Measurements from ENCODE around the gene DCTN2.

DCTN2 gene

DNA sequence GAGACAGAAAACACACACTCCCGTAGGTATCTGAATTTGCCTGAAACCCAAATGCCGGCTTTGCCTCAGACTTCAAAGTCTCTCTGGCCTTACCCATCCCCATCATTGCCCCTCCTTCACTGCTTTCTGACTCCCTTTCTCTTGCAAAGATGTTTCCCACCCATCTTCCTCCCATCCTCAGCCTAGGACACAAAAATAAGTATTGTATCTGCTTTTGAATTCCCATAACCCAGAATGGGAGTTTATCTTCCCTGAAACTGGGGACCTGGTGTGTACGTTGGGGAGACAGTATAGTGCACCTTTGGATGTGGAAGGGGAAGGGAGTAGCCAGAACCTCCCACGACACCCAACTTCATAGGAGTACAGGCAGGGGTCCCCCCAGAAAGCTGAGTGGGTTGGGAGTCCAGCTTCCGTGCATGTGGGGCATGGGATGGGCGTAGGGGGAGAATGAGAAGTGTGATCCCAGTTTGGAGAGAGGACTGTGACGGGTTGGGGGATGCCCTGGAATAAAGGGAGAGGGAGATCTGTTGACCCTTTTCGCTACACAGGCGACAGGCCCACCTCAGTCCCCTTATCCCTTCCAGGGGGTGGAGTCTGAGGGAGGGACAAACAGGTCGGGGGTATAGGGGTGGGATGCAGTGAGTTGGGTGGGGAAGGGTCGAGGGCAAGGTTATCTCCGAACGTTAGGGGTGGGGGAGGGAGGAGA lies 2.4 kb upstream of the DCTN2 start:
- no peak for DNase-seq

GRCh38 chr12:57548488-57548887 lies 1.5 kb upstream of the DCTN2 start:
- DNase-seq: no peak

- DNase-seq: no peak
Measured at GRCh38 chr12:57548013-57548315, 972 bp upstream of the DCTN2 start.

DNA sequence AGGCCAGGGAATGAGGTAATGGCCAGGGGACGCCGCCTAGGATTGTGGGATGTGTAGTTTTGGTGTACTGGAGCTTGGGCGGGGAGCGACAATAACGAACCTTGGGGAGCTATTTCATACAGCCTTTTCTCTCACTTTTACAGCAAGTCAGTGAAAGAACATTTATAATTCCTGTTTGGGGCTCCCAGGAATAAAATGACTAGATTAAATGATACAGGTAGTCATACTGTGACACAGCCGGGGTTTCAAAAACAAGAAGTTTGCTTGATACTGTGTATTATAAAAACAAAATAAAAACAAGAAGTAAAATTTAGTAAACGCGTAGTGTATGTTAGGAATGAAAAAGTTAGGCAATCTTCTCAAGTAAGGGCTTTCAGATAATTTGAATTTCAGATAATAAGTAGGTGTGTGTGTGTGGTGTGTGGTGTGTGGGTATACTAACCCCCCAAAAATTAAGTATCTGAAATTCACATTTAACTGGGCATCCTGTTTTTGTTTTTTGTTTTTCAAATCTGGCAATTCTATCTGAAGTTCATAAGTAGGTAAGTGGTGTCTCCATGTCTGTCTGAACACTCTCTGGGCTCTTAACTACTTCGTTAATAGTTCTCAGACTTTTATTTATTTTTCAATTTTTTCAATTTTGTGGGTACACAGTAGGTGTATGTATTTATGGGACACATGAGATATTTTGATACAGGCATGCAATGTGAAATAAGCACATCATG lies 458 bp upstream of the DCTN2 start:
- no peak for DNase-seq

DNA sequence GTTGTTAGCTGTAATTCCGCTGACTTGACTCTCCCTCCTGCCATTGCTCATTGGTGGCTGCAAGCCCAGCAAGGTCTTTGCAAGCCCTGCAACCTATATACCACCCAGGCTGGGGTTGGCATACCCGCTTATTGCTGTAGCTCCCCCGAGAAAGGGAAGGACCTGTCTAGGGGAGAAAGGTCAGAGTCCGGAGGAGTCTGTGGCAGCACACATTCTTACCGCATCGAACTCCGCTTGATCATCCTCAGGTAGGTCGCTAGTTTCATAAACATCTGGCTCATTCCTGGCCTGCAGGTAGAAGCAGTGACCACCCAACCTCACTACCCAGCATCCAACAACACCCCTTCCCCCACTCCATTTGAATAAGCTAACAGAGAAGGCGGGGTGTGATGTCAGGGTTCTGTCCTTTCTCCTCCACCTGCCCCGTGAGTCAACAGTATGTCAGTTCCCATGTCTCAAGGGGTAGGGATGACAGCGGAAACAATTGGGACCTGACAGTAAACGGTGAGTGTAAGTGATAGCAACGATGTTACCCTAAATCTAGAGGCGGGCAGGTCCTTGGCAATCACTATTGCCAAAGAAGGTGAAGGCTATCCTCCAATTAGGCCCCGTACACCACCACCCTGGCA lies 1.1 kb downstream of the DCTN2 start:
- no peak for DNase-seq

DNA sequence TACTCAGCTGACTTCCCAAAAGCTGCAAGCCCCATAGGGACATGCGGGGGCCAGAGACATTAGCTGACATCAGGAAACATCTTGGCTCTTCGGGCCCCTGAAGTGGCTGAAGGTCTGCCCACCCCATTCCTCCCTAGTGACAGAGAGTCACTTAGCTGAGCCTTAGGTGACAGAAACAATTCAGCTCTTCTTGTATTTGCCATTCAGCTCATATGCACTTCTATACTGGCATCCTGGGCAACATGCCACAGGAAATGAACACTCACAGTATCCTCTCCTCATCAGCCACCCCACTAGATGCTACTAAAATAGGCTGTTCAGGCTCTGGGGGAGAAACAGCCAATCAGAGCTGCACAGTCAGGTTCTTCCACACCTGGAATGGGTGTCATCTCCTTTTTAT lies 3.4 kb downstream of the DCTN2 start:
- DNase-seq: no peak

- DNase-seq: no peak
Measured at GRCh38 chr12:57541717-57542116, 5.3 kb downstream of the DCTN2 start.

- no peak for DNase-seq
Measured at GRCh38 chr12:57541001-57541400, 6.0 kb downstream of the DCTN2 start.

DNA sequence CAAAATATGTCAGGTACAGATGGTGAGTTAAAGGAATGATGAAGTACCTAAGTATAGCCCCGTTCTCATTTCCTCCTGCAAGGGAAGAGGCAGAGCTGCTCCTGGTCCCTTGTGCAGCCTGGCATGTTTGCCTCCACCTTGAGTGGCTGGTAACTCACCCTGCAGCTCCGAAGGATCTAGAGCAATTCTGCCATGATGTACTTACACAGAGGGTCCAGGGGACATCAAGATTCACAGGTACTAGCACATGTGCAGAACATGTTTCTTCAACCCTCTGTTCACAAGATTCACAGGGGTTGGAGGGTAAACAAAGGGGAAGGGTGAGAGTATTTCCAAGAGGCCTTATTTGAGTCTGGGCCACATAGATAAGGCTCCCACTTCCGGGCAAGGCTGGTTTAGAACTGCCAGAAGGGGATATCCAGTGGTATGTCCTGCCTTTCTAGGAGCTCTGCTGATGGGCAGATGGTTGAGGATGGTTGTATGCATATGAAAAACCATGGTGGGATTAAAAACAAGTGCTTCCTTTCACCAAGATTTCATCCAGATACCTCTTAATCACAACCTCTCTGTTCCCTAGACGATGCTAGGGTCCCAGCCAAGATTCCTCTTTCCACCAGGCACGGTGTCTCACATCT lies 7.7 kb downstream of the DCTN2 start:
- DNase-seq: no peak

GRCh38 chr12:57536597-57536942 lies 10.4 kb downstream of the DCTN2 start:
- no peak for DNase-seq

- no peak for DNase-seq
Measured at GRCh38 chr12:57535764-57536596, 11.0 kb downstream of the DCTN2 start.

- DNase-seq: no peak
Measured at GRCh38 chr12:57534991-57535543, 11.9 kb downstream of the DCTN2 start.

DNA sequence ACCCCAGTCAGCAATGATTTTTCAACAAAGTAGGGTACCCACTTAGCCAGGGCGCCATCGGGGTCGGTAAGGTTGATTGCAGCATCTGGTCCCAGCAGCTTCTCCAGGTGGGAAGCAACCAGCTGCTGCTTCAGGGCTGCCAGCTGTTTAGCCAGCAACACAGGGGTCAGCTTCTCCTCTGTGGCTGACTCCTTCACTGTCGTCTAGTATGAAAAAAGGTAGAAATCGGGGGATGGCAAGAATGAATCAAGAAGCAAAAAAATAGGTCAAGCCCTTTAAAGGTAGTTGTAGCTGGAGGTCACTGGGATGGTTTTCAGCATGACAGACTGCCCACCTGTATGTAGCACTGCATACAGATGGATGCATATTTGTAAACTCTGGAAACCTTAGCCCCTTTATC lies 12.7 kb downstream of the DCTN2 start:
- DNase-seq: no peak

- DNase-seq: no peak
Measured at GRCh38 chr12:57533108-57533507, 13.9 kb downstream of the DCTN2 start.

GRCh38 chr12:57531836-57532235 lies 15.2 kb downstream of the DCTN2 start:
- DNase-seq: no peak

DNA sequence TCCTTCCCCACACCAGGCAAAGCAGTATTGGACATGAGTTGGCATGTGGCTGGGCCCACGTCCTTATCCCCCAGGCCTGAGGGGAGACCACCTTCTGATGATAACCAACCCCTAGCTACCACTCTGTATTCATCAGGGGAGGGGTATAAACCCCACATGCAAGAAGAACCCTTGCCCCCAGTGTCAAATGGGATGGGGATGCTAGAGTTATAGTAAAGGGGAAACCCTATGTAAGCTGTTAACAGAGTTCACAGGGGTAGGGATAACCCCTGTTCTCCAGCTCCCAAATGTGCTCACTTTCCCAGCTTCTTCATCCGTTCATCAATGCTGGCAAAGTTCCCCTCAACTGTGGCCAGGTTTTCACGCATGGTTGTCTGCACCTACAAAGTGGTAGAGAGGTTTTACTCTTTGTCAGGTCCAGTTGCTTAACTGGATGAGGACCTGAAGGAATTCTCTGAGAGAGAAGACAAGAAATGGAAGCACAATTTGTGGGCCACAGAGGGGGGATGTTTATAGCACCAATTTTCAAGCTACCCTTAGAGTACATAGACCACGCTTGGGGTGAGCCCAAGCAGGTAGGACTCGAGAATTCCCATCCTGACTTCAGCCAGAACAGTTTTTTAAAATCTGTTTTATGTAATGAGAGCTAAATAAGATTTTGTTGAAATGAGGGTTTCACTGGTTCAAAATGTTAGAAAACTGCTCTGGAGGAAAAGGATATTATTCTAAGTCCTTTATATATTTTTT lies 16.4 kb downstream of the DCTN2 start:
- DNase-seq: no peak

- no peak for DNase-seq
Measured at GRCh38 chr12:57529831-57530230, 17.2 kb downstream of the DCTN2 start.

DNA sequence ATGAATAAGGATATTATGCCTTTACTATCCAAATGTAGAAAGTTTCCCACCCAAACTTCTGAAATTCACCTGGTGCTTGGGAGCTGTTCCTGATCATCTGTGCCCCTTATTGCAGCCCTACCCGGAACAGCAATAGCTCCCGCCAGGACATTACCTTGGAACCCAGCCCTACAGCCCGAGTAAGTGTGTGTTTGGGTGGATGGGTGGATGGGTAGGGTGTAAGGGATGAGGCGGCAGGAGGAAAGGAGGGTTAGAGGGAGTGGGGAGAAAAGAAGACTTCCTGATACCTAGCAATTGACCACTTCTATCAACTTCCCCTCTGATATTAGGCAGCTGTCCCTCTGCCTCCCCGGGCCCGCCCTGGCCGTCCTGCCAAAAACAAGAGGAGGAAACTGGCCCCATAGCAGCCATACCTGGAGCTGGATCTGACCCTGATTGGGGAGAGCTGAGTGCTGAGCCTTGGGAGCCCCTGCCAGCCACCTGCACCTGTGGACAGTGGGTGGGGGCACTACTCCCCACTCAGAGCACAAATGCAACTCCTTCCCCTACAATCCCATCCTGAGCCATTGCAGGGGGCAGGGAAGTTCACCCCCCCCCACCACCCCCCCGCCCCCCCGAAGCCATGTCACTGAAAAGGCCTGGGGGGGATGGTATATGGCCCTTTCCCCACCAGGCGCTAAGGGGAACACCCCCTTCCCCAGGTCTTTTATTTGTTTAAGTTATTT lies 18.0 kb downstream of the DCTN2 start:
- DNase-seq: no peak

DNA sequence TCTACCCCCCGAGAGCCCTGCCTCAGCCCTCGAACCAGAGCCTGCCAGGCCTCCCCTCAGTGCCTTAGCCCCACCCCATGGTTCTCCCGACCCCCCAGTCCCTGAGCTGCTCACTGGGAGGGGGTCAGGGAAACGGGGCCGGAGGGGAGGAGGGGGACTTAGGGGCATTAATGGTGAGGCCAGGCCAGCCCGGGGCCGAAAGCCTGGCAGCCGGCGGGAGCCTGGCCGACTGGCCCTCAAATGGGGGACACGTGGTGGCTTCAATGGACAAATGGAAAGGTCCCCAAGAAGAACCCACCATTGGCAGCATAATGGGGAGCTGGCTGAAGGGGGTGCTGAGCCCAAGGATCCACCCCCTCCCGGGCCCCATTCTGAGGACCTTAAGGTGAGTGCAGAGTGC lies 18.8 kb downstream of the DCTN2 start:
- no peak for DNase-seq

- DNase-seq: no peak
Measured at GRCh38 chr12:57527184-57527583, 19.8 kb downstream of the DCTN2 start.

- no peak for DNase-seq
Measured at GRCh38 chr12:57526477-57527126, 20.4 kb downstream of the DCTN2 start.

All from CD4-positive, alpha-beta T cell treated with Interferon gamma for 1 hour (primary cell).